ENCODE measurements around the gene HOMER1.
"Not testable (repeated sequence)": the region's sequence is repeated elsewhere in the genome, so short reads cannot be mapped to it uniquely, and the experiment has no call there.

The HOMER1 gene

DNA sequence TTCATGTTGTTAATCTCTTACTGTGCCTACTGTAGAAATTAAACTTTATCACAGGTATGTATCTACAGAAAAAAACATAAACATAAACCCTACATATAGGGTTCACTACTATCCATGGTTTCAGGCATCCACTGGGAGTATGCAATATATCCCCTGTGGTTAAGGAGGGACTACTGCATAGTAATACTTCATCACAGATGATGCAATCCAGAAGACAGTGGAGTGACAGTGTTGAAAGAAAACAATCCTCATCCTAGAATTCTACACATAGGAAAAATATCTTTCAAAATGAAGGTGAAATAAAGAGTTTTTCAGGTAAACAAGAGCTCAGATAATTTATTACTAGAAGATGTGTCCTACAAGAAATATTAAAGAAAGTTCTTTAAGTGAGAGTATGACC, 105.9 kb downstream of the HOMER1 start:
- no peak for DNase-seq

GRCh38 chr5:79407591-79407990, 106.3 kb downstream of the HOMER1 start:
- DNase-seq, result no peak

DNA sequence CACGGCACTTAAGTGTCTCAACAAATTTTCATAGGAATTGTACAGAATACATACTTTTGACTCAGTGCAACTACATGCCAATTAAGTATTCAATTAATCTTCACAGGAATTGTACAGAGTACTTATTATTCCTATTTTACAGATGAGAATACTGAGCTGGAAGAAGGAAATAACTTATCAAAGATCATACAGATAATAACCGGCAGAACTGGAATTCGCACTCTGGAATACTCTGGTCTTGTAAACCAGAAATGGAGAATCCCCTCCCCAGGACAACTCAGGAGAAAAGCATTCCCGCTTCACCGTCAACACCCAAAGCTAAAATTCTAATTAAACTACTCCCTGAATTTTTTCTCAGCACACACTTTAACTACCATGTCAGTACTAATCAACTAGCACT, 112.7 kb downstream of the HOMER1 start:
- DNase-seq, result no peak

GRCh38 chr5:79399046-79399445, 114.9 kb downstream of the HOMER1 start:
- DNase-seq, result no peak

GRCh38 chr5:79397080-79397479, 116.9 kb downstream of the HOMER1 start:
- DNase-seq, result no peak

GRCh38 chr5:79396265-79396664, 117.7 kb downstream of the HOMER1 start:
- no peak for DNase-seq

- DNase-seq, result no peak
Measured at GRCh38 chr5:79395296-79395695, 118.6 kb downstream of the HOMER1 start.

GRCh38 chr5:79392776-79393175, 121.2 kb downstream of the HOMER1 start:
- no peak for DNase-seq

GRCh38 chr5:79386679-79387078, 127.3 kb downstream of the HOMER1 start:
- DNase-seq, result no peak

GRCh38 chr5:79385126-79385525, 128.8 kb downstream of the HOMER1 start:
- DNase-seq, result not testable (repeated sequence)

- DNase-seq, result no peak
Measured at GRCh38 chr5:79378510-79379186, 135.3 kb downstream of the HOMER1 start.

DNA sequence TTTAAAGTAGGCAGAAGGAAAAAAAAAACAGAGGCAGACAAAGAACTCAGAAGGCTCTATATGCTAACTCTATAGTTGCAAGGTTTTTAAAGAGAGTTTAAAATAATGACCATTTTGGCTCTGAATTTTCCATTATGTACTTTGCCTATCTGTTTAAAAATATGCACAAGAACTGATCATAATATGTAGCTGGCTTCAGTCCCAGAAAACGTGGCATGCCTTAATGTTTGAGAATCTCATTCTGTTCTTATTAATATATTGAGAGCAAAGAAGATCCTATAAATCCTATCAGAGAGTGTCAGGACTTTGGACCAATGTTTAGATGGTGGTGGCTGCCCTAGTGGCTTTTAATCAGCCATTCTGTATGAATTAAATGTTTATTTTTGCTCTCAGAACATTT, 156.5 kb downstream of the HOMER1 start:
- no peak for DNase-seq

DNA sequence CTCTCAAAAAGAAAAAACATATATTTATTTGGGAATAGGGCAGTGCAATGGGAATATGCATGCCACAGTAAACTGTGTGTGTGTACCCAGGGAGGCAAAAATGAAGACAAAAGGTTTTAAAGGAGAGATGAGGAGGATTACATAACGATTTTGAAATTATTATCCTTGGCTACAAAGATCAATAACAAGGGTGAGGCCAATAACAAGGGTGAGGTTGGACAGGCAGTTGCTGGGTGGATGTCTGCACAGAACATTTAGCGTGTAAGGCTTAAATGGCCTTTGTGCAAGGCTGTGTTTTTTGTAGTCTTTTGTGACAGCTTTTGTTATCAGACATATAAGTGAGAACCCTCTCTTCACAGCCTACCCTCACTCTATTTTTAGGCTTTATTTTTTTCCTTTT, 164.1 kb downstream of the HOMER1 start:
- no peak for DNase-seq

GRCh38 chr5:79349047-79349446, 164.9 kb downstream of the HOMER1 start:
- no peak for DNase-seq

- DNase-seq, result no peak
Measured at GRCh38 chr5:79346420-79346824, 167.5 kb downstream of the HOMER1 start.

GRCh38 chr5:79333852-79334557, 179.9 kb downstream of the HOMER1 start:
- DNase-seq, result no peak

DNA sequence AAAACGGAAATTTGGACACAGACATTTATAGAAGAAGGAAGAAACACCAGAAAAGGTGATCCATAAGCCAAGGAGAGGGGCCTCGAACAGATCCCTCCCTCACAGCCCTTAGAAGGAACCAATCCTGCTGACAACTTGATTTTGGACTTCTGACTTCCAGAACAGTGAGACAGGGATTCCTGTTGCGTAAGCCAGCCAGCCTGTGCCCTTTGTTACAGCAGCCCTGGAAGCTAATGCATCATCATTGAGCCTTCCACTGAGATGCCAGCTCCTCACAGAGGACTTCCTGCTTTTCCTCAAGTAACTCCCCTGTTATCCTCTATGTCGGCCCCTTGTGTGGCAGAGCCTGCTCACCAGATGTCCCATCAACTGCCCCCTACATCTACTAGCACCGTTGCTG, 183.9 kb downstream of the HOMER1 start:
- no peak for DNase-seq

DNA sequence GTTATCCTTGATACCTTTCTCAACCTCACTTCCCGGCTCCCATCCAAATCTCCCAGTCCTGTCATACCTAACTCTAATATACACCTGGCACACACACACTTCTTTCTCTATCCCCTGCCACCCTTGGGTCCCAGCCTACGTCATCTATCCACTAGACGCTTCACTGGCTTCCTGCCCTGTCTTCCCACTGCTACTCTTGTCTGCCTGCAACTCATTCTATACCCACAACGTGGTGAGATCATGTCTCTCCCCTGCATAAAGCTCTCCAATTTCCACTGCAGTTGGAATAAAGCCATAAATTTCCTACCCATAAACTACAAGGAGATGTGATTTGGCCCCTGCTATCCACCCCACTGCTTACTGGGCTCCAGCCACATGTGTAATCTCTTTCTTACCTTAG, 184.5 kb downstream of the HOMER1 start:
- DNase-seq, result no peak
